ENCODE results near the gene RAD51B.

RAD51B gene

GRCh38 chr14:68260121-68260520 is 440.5 kb downstream of the RAD51B start:
- no peak for DNase-seq

DNA sequence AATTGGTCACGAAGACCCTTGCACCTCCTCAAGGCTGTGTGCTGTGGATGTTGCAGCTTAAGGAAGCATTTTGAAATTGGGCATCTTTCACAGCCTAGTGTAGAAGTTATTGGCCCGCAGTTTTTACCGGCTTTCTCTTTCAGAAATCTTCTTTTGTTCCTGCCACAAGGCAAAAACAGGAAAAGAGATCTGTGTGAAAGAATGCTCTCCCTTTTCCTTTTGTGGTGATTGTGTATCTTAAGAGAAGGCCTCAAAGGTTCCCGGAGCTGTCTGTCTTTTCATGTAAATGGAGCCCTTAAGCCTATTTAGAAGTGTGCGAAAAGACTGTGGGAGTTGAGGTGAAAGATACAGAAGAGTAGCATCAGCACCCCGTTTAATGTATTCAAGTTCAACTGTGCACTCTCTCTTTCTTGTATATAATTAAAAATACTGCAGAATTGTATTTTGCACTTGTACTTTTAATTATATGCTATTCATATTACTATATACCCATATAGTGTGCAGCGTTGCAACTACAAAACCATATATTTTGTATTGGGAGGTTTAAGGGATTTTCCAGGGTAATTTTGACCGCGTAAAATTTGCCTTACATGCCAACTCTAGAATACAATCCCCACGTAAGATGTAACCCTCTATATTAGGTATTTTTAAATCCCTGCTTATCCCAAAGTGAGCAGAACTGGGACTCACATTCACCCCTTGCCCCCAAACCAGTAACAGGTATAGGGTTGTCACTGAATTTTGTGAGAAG is 441.7 kb downstream of the RAD51B start:
- DNase-seq = no peak

- DNase-seq = no peak
Measured at GRCh38 chr14:68262567-68262966, 443.0 kb downstream of the RAD51B start.

- no peak for DNase-seq
Measured at GRCh38 chr14:68263563-68264259, 444.1 kb downstream of the RAD51B start.

DNA sequence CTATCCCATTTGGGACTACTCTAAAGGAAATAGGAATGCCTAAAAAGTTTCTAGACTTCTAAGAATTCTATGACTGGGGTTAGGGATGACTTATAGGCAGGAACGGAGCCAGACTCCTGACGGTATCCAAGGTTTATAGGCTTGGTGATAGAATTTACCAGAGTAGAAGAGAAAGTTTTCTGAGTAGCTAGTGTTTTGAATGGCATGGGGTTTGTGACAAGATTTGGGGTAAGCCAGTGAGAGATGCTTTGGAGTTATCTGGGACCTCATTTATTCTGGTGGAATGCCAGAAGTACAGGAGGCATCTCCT is 444.6 kb downstream of the RAD51B start:
- no peak for DNase-seq

- no peak for DNase-seq
Measured at GRCh38 chr14:68266998-68267397, 447.4 kb downstream of the RAD51B start.

GRCh38 chr14:68268197-68268596 is 448.6 kb downstream of the RAD51B start:
- DNase-seq = no peak

DNA sequence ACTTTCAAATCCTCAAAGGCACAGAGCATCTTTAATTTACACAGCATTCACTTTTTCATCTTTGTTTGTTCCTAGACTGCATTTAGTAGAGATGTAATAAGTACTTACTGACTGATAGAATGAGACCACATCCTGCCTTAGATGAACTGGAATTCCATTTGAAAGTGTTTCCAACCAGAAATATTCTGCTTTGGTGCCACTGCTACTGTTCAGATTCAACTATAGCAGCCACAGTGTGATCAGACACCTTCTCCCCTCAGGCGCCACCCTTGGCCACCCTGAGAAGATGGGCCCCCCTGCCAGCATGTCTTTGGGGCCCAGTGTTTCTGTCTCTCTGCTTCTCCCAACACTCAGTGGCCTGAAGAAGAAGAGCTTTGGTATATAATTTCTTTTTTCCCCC is 449.1 kb downstream of the RAD51B start:
- DNase-seq = no peak

GRCh38 chr14:68269136-68269927 is 449.8 kb downstream of the RAD51B start:
- DNase-seq = no peak

GRCh38 chr14:68270342-68270741 is 450.8 kb downstream of the RAD51B start:
- no peak for DNase-seq

GRCh38 chr14:68271913-68272391 is 452.4 kb downstream of the RAD51B start:
- DNase-seq = no peak

GRCh38 chr14:68273413-68273812 is 453.8 kb downstream of the RAD51B start:
- DNase-seq = no peak

GRCh38 chr14:68274725-68275124 is 455.1 kb downstream of the RAD51B start:
- DNase-seq = no peak

GRCh38 chr14:68278576-68279436 is 459.2 kb downstream of the RAD51B start:
- DNase-seq = no peak

DNA sequence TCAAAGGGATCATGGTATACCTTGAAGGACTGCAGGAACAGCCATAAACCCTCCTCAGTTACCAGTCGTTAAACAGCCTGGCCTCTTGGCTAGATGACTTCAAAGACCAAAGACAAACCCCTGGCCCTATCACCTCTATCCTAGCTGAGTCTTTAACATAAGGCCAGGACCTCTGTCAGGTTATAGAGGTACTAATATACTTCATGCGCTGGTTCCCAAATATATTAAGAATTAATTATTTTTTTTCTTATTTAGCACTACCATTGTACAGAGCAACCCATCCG is 459.8 kb downstream of the RAD51B start:
- no peak for DNase-seq

- no peak for DNase-seq
Measured at GRCh38 chr14:68279777-68280233, 460.2 kb downstream of the RAD51B start.

- no peak for DNase-seq
Measured at GRCh38 chr14:68281497-68281896, 461.9 kb downstream of the RAD51B start.

- DNase-seq = no peak
Measured at GRCh38 chr14:68282479-68283377, 463.1 kb downstream of the RAD51B start.

- DNase-seq = no peak
Measured at GRCh38 chr14:68283378-68284123, 464.0 kb downstream of the RAD51B start.

- DNase-seq = no peak
Measured at GRCh38 chr14:68284333-68284732, 464.8 kb downstream of the RAD51B start.

GRCh38 chr14:68284834-68285233 is 465.3 kb downstream of the RAD51B start:
- no peak for DNase-seq

Measured in NCI-H526 treated with DMSO at 0.1 percent for 48 hours (cell line).